Vagina (tissue), 2 donors: ENCODE measurements around the gene DFFA. TPM values are rescaled to one million over a fixed set of nuclear protein-coding genes. Genes with fewer than 3 reads are reported as not detected.
"Not testable (repeated sequence)": the region's sequence is repeated elsewhere in the genome, so short reads cannot be mapped to it uniquely, and the experiment has no call there.

ENCODE experiments used
- DNase-seq, 2 donors: peaks; one replicate each; pipeline ENCODE4 v3.0.0-alpha.2; 2017; ENCODE audit errors: extremely low spot score in 2 of 2
- H3K27ac ChIP-seq: fragments of 200-600 bp; sonication (generic); one replicate; pipeline ENCODE4 v1.5.1; 2019
- H3K27me3 ChIP-seq: fragments of 200-600 bp; sonication (generic); one replicate; pipeline ENCODE4 v1.5.1; 2019
- H3K36me3 ChIP-seq, 2 donors: fragments of 200-600 bp; sonication (generic); one replicate each; pipeline ENCODE4 v1.5.1; 2017 to 2019
- H3K4me1 ChIP-seq: fragments of 200-600 bp; sonication (generic); one replicate; pipeline ENCODE4 v1.5.1; 2019
- H3K4me3 ChIP-seq, 2 donors: fragments of 200-600 bp; sonication (generic); 1 replicate in 1 of 2; 2 replicates in 1 of 2; pipeline ENCODE4 v1.5.1; 2016 to 2019
- H3K9me3 ChIP-seq: fragments of 200-600 bp; sonication (generic); one replicate; pipeline ENCODE4 v1.5.1; 2019
- POLR2A ChIP-seq, 2 donors: fragments of 450-650 bp; IDR thresholded peaks; one replicate each; pipeline ENCODE4 v1.6.1; 2017; ENCODE audit warnings: antibody characterized with exemption in 2 of 2, mild to moderate bottlenecking in 2 of 2, moderate library complexity in 2 of 2
- POLR2AphosphoS5 ChIP-seq, 2 donors: sonication (generic); formaldehyde crosslinking; IDR thresholded peaks; one replicate each; pipeline ENCODE4 v1.9.0; 2017; ENCODE audit warnings: antibody characterized with exemption in 2 of 2, mild to moderate bottlenecking in 2 of 2, low read depth in 1 of 2; ENCODE audit not compliant: insufficient read depth in 1 of 2
- intact Hi-C: fragments of 100-400 bp; cut with DNase I; formaldehyde crosslinking; loops from one replicate; pipeline ENCODE4 v1.15.1; 2023
- total RNA-seq: library from RNA; depleted of rRNA; stranded (reverse); fragments of >200 nt; gene quantifications from one replicate; pipeline ENCODE4 v1.2.3, GENCODE V29; 2016
- TF ChIP-seq, protein P1 (sequence below), 3 experiments: fragments of 450-650 bp in 2 of 3; fragments of 200-600 bp in 1 of 3; sonication (generic) in 1 of 3; IDR thresholded peaks; one replicate each; pipeline ENCODE4 v1.5.1; 2017 to 2019; ENCODE audit warnings: antibody characterized with exemption in 3 of 3, mild to moderate bottlenecking in 2 of 3, moderate library complexity in 2 of 3

DFFA gene
- total RNA-seq, 1 donor from 2014 or later, result 16.2 TPM

GRCh38 chr1:10509809-10510509, 37.6 kb upstream of the DFFA start:
- no peak for DNase-seq
- H3K4me3 ChIP-seq, result no peak overlapping the region
- TF ChIP-seq, protein P1, sequence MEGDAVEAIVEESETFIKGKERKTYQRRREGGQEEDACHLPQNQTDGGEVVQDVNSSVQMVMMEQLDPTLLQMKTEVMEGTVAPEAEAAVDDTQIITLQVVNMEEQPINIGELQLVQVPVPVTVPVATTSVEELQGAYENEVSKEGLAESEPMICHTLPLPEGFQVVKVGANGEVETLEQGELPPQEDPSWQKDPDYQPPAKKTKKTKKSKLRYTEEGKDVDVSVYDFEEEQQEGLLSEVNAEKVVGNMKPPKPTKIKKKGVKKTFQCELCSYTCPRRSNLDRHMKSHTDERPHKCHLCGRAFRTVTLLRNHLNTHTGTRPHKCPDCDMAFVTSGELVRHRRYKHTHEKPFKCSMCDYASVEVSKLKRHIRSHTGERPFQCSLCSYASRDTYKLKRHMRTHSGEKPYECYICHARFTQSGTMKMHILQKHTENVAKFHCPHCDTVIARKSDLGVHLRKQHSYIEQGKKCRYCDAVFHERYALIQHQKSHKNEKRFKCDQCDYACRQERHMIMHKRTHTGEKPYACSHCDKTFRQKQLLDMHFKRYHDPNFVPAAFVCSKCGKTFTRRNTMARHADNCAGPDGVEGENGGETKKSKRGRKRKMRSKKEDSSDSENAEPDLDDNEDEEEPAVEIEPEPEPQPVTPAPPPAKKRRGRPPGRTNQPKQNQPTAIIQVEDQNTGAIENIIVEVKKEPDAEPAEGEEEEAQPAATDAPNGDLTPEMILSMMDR (IDR thresholded peaks at IDR 0.05), result no peak
- intact Hi-C loops, result no loop called here
- H3K9me3 ChIP-seq, result no peaks in the 10 kb centered on the region
- no peaks in the 10 kb centered on the region for H3K27me3 ChIP-seq
- peaks cover 43% of the 10 kb centered on the region for H3K4me1 ChIP-seq
- H3K36me3 ChIP-seq, result no peaks in the 10 kb centered on the region
- no peak overlapping the region for H3K27ac ChIP-seq

DNA sequence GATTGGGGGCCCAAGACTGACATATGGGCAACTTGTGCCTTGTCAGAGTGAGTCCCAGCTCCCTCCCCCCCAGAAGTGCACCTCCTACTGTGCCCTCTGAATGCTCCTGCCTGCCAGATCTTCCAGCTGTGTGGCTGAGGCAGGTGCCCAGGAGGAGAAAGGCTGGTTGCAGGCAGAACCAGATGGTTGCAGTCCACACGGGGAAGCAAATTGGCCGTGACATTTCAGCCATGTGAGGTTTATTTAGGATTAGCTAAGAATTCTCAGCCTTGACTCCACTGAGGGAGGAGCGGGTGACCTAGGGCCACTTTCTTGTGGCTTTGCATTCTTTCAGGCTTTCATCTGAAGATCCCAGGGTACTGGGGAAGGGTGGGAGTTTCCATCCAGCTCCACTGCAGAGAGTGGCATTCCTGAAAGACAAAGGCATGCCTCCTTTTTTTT, 36.2 kb upstream of the DFFA start:
- intact Hi-C loops, result no loop called here
- peaks cover 35% of the 10 kb centered on the region for H3K4me1 ChIP-seq
- TF ChIP-seq, protein P1 (IDR thresholded peaks at IDR 0.05), result no peak
- no peak for TF ChIP-seq POLR2AphosphoS5 (IDR thresholded peaks at IDR 0.05; ENCODE audit: insufficient read depth in 1 of 2, low read depth in 1 of 2)
- no peak for TF ChIP-seq POLR2A (IDR thresholded peaks at IDR 0.05)
- no peaks in the 10 kb centered on the region for H3K36me3 ChIP-seq
- no peak overlapping the region for H3K27ac ChIP-seq
- no peak for DNase-seq
- no peaks in the 10 kb centered on the region for H3K9me3 ChIP-seq
- no peaks in the 10 kb centered on the region for H3K27me3 ChIP-seq
- H3K4me3 ChIP-seq, result no peak overlapping the region

DNA sequence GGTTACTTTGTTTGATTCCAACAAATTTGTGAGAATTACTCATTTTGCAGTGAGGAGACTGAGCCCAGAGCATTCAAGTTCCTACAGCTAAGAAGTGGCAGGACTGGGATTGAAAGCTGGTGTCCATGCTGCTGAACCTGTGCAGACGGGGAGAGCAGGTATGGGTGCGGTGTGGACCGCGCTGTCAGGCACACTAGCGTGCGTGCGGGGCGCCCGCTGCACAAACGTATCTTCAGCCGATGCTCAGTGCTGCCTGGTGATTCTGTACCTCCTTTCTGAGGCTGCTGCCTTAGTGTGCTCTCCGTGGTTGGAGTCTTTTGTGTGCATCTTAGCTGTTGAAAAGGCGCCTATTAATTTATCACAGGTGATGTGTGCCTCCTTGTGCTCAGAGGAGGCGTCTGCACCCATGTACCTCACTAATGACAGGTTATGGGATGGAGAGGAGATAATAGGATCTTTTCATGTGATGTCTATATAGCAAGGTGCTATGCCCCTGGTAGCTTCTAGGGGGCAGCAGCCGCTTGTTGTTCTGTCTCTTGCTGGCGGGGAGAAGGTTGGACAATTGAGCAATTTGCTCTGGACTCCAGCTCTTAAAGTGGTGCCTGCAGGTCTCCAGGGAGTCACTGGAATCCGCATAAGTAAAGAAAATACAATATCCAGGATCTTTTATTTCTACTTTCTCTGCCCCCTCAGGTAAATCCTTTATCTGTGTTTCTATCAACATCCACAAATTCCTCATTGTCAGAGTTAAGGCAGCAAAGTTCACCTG, 35.0 kb upstream of the DFFA start:
- Histone ChIP-seq H3K27ac (no peak overlapping the region), H3K4me3 (no peak overlapping the region), H3K27me3 (no peaks in the 10 kb centered on the region), H3K36me3 (no peaks in the 10 kb centered on the region), H3K9me3 (no peaks in the 10 kb centered on the region), H3K4me1 (peaks cover 29% of the 10 kb centered on the region)
- TF ChIP-seq, protein P1 (IDR thresholded peaks at IDR 0.05), result peak; percentile 43 to 65 (median 63)
- TF ChIP-seq POLR2AphosphoS5 (IDR thresholded peaks at IDR 0.05; ENCODE audit: insufficient read depth in 1 of 2, low read depth in 1 of 2) (peak in 1 of 2 donors; percentile 72), POLR2A (IDR thresholded peaks at IDR 0.05) (no peak)
- DNase-seq, result no peak
- intact Hi-C loops, result no loop called here

GRCh38 chr1:10506677-10507047, 34.3 kb upstream of the DFFA start:
- DNase-seq, result no peak
- TF ChIP-seq POLR2AphosphoS5 (IDR thresholded peaks at IDR 0.05; ENCODE audit: insufficient read depth in 1 of 2, low read depth in 1 of 2) (no peak), POLR2A (IDR thresholded peaks at IDR 0.05) (no peak)
- TF ChIP-seq, protein P1 (IDR thresholded peaks at IDR 0.05), result no peak
- intact Hi-C loops, result no loop called here
- Histone ChIP-seq H3K4me3 (no peak overlapping the region), H3K36me3 (no peaks in the 10 kb centered on the region), H3K9me3 (no peaks in the 10 kb centered on the region), H3K27me3 (no peaks in the 10 kb centered on the region), H3K4me1 (peaks cover 26% of the 10 kb centered on the region), H3K27ac (no peak overlapping the region)

DNA sequence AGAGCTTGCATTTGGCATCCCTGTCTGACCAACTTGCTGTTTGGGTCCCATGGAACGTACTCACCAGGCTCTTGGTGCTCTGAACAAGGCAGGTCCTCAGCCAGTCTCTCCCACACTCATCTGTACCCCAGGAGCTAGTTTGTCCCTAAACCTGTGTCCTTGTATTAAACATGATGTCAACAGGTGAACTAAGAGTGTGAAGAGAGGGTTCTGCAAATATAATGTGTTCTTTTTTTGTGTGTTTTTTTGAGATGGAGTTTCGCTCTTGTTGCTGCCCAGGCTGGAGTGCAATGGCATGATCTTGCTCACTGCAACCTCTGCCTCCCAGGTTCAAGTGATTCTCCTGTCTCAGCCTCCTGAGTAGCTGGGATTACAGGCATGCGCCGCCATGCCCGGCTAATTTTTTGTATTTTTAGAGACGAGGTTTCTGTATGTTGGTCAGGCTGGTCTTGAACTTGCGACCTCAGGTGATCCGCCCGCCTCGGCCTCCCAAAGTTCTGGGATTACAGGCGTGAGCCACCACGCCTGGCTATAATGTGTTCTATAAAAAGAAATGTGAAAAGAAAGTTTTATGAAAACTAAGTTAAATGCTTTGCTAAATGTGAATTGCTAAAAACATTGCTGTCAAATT, 33.8 kb upstream of the DFFA start:
- H3K36me3 ChIP-seq, H3K9me3 ChIP-seq, H3K4me3 ChIP-seq, H3K27ac ChIP-seq, DNase-seq, intact Hi-C loops, H3K27me3 ChIP-seq: not testable (repeated sequence)
- peaks cover 21% of the 10 kb centered on the region for H3K4me1 ChIP-seq
